K562 (cell line): Measurements from ENCODE around the gene EPHB1. TPM values are rescaled to one million over a fixed set of nuclear protein-coding genes. Genes with fewer than 3 reads are reported as not detected.

ENCODE experiments used
- ATAC-seq: fragments of 200-7000 bp; cut with Tn5 transposase; 3 replicates; pipeline ENCODE4 v1.9.1; 2020; ENCODE audit warnings: moderate library complexity
- BruUV-seq: library from RNA; stranded (reverse); fragments of 400-500 nt; replicated peaks from 2 replicates; lab custom pipeline; 2021; lab: Mats Ljungman, UMichigan
- CTCF ChIA-PET: fragments of 300-600 bp; formaldehyde crosslinking; extraction: SDS; loops from one replicate; lab custom pipeline; 2021; ENCODE audit warnings: low intra/inter-chr PET ratio; lab: Yijun Ruan, JAX
- POLR2A ChIA-PET: fragments of 300-600, 350-650 bp; sonication (Branson Sonifier 250); formaldehyde crosslinking; extraction: SDS; loops from one replicate; lab custom pipeline; 2021; ENCODE audit warnings: antibody characterized with exemption, inconsistent platforms; lab: Yijun Ruan, JAX
- DNase-seq, 4 experiments: peaks; one replicate each; pipeline versions ENCODE4 v3.0.0 to v3.0.0-alpha.2; 2011 to 2018; ENCODE audit warnings: low spot score in 3 of 4, mixed read lengths in 3 of 4; ENCODE audit errors: extremely low read depth in 1 of 4
- FAIRE-seq: peaks from 2 replicates; lab custom pipeline; 2011; peaks lifted over from hg19 to GRCh38; lab: Jason Lieb, UNC
- H2AFZ ChIP-seq: 2 replicates; pipeline ENCODE4 v1.6.0; 2011; ENCODE audit warnings: low read depth, low read length, control low read depth, inconsistent platforms
- H3K27ac ChIP-seq: fragments of 200-600 bp; 3 replicates; pipeline ENCODE4 v1.8.0; 2011; ENCODE audit warnings: low read depth, mild to moderate bottlenecking, control low read depth, inconsistent platforms, low read length, moderate library complexity, mixed read lengths; ENCODE audit errors: extremely low read depth
- H3K27me3 ChIP-seq, 2 experiments: fragments of 300-600 bp in 1 of 2; 2 replicates in 1 of 2; 3 replicates in 1 of 2; pipeline versions ENCODE4 v1.6.0 to v1.8.0; 2011; ENCODE audit warnings: inconsistent platforms in 2 of 2, low read length in 2 of 2, mild to moderate bottlenecking in 1 of 2, mixed read lengths in 1 of 2, moderate library complexity in 1 of 2; ENCODE audit not compliant: control insufficient read depth in 2 of 2, insufficient read depth in 2 of 2
- H3K36me3 ChIP-seq: fragments of 300-600 bp; 3 replicates; pipeline ENCODE4 v1.8.0; 2011; ENCODE audit warnings: mild to moderate bottlenecking, low read length, inconsistent platforms; ENCODE audit not compliant: control insufficient read depth, insufficient read depth
- H3K4me1 ChIP-seq, 2 experiments: fragments of 200-600 bp in 1 of 2; replicated peaks in 1 of 2; 2 replicates in 1 of 2; 3 replicates in 1 of 2; pipeline versions ENCODE4 v1.5.1 to v1.8.0; 2011; ENCODE audit warnings: inconsistent platforms in 2 of 2, low read length in 2 of 2, mild to moderate bottlenecking in 1 of 2, mixed read lengths in 1 of 2, moderate library complexity in 1 of 2; ENCODE audit not compliant: control insufficient read depth in 2 of 2, insufficient read depth in 2 of 2
- H3K4me2 ChIP-seq: 2 replicates; pipeline ENCODE4 v1.6.1; 2011; ENCODE audit warnings: low read length, control low read depth, inconsistent platforms, mixed read lengths; ENCODE audit not compliant: insufficient read depth
- H3K4me3 ChIP-seq: fragments of 200-600 bp; sonication (generic), shearing (Covaris generic); 2 replicates; pipeline ENCODE4 v1.5.1; 2016; ENCODE audit warnings: control low read depth, inconsistent platforms
- H3K79me2 ChIP-seq: fragments of 200-600 bp; 3 replicates; pipeline ENCODE4 v1.8.0; 2011; ENCODE audit warnings: low read length, inconsistent platforms; ENCODE audit not compliant: control insufficient read depth, insufficient read depth
- H3K9ac ChIP-seq, 2 experiments: 2 replicates each; pipeline versions ENCODE4 v1.6.0 to v1.6.1; 2011; ENCODE audit warnings: low read depth in 2 of 2, low read length in 2 of 2, control low read depth in 1 of 2, inconsistent platforms in 1 of 2, mild to moderate bottlenecking in 1 of 2, mixed read lengths in 1 of 2; ENCODE audit not compliant: insufficient read depth in 1 of 2
- H3K9me1 ChIP-seq: one replicate; pipeline ENCODE4 v1.6.0; 2011; ENCODE audit warnings: inconsistent platforms, mild to moderate bottlenecking, low read length, moderate library complexity; ENCODE audit not compliant: control insufficient read depth, insufficient read depth
- H3K9me3 ChIP-seq: replicated peaks from 2 replicates; pipeline ENCODE4 v1.5.1; 2011; ENCODE audit warnings: low read depth, low read length, inconsistent platforms; ENCODE audit not compliant: control insufficient read depth, insufficient read depth
- H4K20me1 ChIP-seq: replicated peaks from 2 replicates; pipeline ENCODE4 v1.6.1; 2011; ENCODE audit warnings: low read length, inconsistent platforms, mixed read lengths; ENCODE audit not compliant: control insufficient read depth, insufficient read depth
- DEAF1 ChIP-seq: fragments of 450-650 bp; formaldehyde crosslinking; IDR thresholded peaks from 2 replicates; pipeline ENCODE4 v1.4.0; 2020; ENCODE audit warnings: mild to moderate bottlenecking, moderate library complexity
- LEF1 ChIP-seq: fragments of 450-650 bp; IDR thresholded peaks from 2 replicates; pipeline ENCODE4 v1.6.1; 2016; ENCODE audit warnings: mild to moderate bottlenecking
- ZNF347 ChIP-seq: fragments of 450-650 bp; formaldehyde crosslinking; IDR thresholded peaks from 2 replicates; pipeline ENCODE4 v1.4.0; 2020; ENCODE audit warnings: low read depth, mild to moderate bottlenecking, moderate library complexity
- WGBS: fragments of 100-300 bp; shearing (Covaris generic); methylation state at CpG from one replicate; pipeline ENCODE4 v1.1.6; 2016; ENCODE audit warnings: low coverage, mixed read lengths; ENCODE audit not compliant: insufficient coverage; ENCODE audit errors: missing lambda C conversion rate; 5-methylcytosine and 5-hydroxymethylcytosine counted together
- in situ Hi-C: fragments of 300-500 bp; cut with MboI; formaldehyde crosslinking; loops from 4 replicates; pipeline ENCODE4 v1.15.0; 2018; ENCODE audit warnings: inconsistent platforms, mixed read lengths
- intact Hi-C: fragments of 100-400 bp; cut with micrococcal nuclease; formaldehyde crosslinking; loops from 2 replicates; pipeline ENCODE4 v1.14.2; 2022
- polyA plus RNA-seq, 8 experiments: library from polyadenylated mRNA; depleted of rRNA in 4 of 8; stranded (reverse) in 5 of 8; unstranded in 3 of 8; fragments of >200 nt; fragmentation: Nextera tagmentation in 2 of 8; fragmentation: Illumina TruSeq in 1 of 8; extraction: Ambion mirVana in 2 of 8; extraction: Trizol in 1 of 8; gene quantifications; 2 replicates each; pipeline versions ENCODE4 v1.2.1 to v1.2.3, GENCODE V29; 2011 to 2014; ENCODE audit warnings: inconsistent platforms in 1 of 8, missing spikeins in 1 of 8
- total RNA-seq, 7 experiments: library from RNA; depleted of rRNA in 6 of 7; stranded (reverse); fragments of >200 nt in 6 of 7; fragmentation: Illumina TruSeq in 2 of 7; extraction: Trizol in 2 of 7; gene quantifications; 2 replicates each; pipeline versions ENCODE4 v1.2.1 to v1.2.3, GENCODE V29; 2011 to 2021; ENCODE audit warnings: low replicate concordance in 1 of 7

EPHB1 gene
- total and polyA plus RNA-seq, 9 of the 15 experiments (the other 6 are each of a cell fraction or from before 2014, with no cell fraction given): 0.29 TPM; not detected in 8

- TF ChIP-seq DEAF1 (CRISPR knock-in tag) (no peak), LEF1 (no peak)
- TF ChIP-seq, all 486 proteins: peak for 0
These were observed 368.6 kb downstream of the EPHB1 start (continued) for GRCh38 chr3:135163701-135164100.

- no peak for TF ChIP-seq ZNF347 (CRISPR knock-in tag)
- TF ChIP-seq, all 486 proteins: peak for 0
These were observed 370.2 kb downstream of the EPHB1 start for GRCh38 chr3:135165260-135165659.

More at GRCh38 chr3:135165260-135165659, 370.2 kb downstream of the EPHB1 start:
- H3K9me1 ChIP-seq: no peaks in the 10 kb centered on the region
- CTCF ChIA-PET: no interaction called here
- WGBS: 0% methylated on average over 4 of the region's 5 CpGs
- BruUV-seq: no TSS peak
- no peak overlapping the region for H3K27ac ChIP-seq
- DNase-seq (no peak), ATAC-seq (no peak), FAIRE-seq (no peak)
- no peak overlapping the region for H2AFZ ChIP-seq
- H4K20me1 ChIP-seq: no peaks in the 10 kb centered on the region
- intact Hi-C loops: loop anchor here (1.0 kb wide), 1 partner anchor 15 kb away; no protein-coding TSS in a partner anchor
- no peaks in the 10 kb centered on the region for H3K27me3 ChIP-seq
- in situ Hi-C loops: no loop called here
- H3K36me3 ChIP-seq: no peaks in the 10 kb centered on the region
- no peak overlapping the region for H3K4me3 ChIP-seq
- POLR2A ChIA-PET: no interaction called here
- H3K4me2 ChIP-seq: no peak overlapping the region
- H3K4me1 ChIP-seq: no peaks in the 10 kb centered on the region
- no peaks in the 10 kb centered on the region for H3K9me3 ChIP-seq
- no peak overlapping the region for H3K9ac ChIP-seq
- H3K79me2 ChIP-seq: no peaks in the 10 kb centered on the region
